Activated naive CD4-positive, alpha-beta T cell treated with anti-CD3 and anti-CD28 coated beads, Interleukin-2, amount 50 U/mL, for 72 hours (primary cell): ENCODE results near the gene MYMK. TPM values are rescaled to one million over a fixed set of nuclear protein-coding genes. Genes with fewer than 3 reads are reported as not detected.

Experiments
- ATAC-seq, 2 donors: fragments of 150-1000 bp; cut with Tn5 transposase; 2 replicates each; pipeline ENCODE4 v1.10.0; 2021; ENCODE audit warnings: mild to moderate bottlenecking in 2 of 2, moderate library complexity in 2 of 2
- DNase-seq, 2 donors: peaks; one replicate each; pipeline ENCODE4 v3.0.0; 2021 to 2022; ENCODE audit warnings: low spot score in 2 of 2
- H3K27ac Mint-ChIP-seq, 2 donors: one replicate each; pipeline ENCODE4 v1.8.0; 2022; ENCODE audit warnings: mild to moderate bottlenecking in 2 of 2, mixed read lengths in 2 of 2
- H3K36me3 Mint-ChIP-seq, 2 donors: one replicate each; pipeline ENCODE4 v1.8.0; 2022; ENCODE audit warnings: mixed read lengths in 2 of 2
- H3K9me3 Mint-ChIP-seq, 2 donors: one replicate each; pipeline ENCODE4 v1.8.0; 2022; ENCODE audit warnings: mixed read lengths in 2 of 2
- total RNA-seq, 2 donors: library from RNA; stranded (reverse); gene quantifications; one replicate each; pipeline ENCODE4 v1.2.3, GENCODE V29; 2022

The MYMK gene
- total RNA-seq, 2 donors from 2014 or later = not detected

DNA sequence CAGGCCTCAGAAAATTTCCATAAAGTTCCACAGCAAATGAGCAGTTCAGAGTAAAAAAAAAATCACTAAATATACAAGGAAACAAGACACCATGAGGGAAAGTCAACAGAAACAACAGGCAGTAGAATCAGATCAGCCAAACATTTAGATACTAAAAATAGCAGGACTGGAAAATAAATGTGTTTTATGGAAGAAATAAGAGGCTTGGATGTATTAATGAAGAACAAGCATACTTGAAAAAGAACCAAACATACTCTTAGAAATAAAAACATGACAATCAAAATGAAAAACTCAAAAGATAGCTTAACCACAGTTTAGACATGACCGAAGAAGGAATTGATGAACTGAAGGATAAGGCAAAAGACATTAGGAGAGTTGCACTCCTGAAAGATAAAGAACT lies 22.6 kb downstream of the MYMK start:
- Mint-ChIP-seq H3K9me3 (peaks cover 7 to 16% of the 10 kb centered on the region in 2 donors), H3K36me3 (peaks cover 16 to 19% of the 10 kb centered on the region in 2 donors), H3K27ac (no peak overlapping the region)
- ATAC-seq (no peak), DNase-seq (no peak)

- DNase-seq (no peak), ATAC-seq (no peak)
- Mint-ChIP-seq H3K27ac (no peak overlapping the region), H3K36me3 (peaks cover 16 to 19% of the 10 kb centered on the region in 2 donors), H3K9me3 (peaks cover 7 to 16% of the 10 kb centered on the region in 2 donors)
Measured at GRCh38 chr9:133499892-133500270, 24.9 kb downstream of the MYMK start.

DNA sequence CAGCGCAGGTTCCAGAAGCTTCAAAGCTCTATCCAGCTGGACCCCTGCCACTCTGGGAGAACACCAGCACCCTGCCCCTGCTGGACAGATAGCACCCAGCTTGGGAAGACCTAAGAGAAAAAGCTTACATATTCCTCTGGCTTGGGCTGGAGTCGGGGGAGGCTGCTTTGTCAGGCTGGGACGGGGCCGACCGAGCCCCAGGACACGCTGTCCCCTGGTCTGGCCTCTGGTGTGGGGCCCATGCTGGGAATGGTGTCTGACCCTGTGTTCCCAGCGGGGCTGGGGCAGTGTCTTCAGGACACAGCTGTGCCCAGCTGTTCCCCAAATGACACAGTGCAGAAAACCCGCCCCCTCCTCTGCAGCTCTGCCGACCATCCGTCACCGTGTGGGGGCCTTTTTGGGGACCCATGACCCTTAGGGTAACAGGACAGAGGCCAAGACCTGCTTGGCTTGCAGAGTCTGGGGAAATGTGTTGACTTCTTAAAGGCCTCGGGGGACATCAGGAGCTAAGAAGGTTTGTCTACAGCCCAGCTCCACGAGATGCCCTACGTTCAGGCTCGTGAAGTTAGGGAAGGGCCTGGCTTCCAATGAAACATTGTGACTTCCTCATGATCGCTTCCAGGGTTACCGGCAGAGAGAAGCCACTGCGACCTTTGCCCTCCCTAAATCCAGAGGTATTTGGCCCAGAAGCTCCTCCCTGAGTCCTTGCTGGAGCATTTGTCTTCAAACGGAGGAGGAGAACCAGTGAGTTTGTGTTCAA lies 25.4 kb downstream of the MYMK start:
- DNase-seq (no peak), ATAC-seq (no peak)
- Mint-ChIP-seq H3K27ac (no peak overlapping the region), H3K9me3 (peaks cover 7 to 16% of the 10 kb centered on the region in 2 donors), H3K36me3 (peaks cover 16 to 19% of the 10 kb centered on the region in 2 donors)

DNA sequence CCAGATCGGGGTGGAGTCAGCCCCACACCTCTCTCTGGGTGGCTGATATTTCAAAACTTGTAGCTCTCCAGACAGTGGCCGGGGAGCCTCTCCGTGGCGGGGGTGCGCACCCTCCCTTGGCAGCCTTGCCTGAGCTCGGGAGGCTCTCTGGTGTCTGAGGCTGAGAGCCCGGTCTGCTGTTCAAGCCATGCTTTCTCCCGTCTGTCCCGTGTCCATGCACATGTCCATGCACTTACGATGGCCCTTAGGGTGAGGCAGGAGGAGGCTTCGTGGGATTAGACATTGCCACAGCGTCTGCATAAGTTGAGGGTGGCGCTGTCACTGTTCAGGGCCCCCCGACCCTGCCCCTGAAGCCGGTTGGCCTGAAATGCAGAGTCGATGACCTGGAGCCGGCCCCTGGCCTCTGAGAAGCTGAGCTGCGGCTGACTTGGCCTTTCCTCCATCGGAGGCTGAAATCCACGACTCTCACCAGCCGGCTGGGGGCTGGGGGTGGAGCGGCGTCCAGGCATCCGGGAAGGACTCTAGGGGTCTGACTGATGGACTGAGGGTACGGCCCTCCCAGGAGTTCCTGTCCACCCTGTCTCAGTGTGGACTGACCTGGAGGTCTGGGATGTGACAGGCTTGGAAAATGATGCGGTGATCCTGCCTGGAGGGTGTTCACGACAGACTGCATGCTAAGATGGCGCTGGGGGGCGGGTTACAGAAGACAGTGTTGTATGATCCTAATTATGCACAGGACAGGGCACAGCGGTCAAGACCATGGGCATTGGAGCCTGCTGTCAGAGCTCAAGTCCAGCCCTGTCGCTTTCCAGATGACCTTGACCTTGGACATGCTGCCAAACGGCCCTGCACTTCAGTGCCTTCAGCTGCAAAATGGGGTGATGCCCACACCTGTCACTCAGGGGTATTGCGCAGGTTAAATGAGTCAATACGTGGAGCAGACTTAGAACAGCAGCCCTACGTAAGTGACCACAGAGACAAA lies 27.6 kb downstream of the MYMK start:
- Mint-ChIP-seq H3K9me3 (peaks cover 3 to 10% of the 10 kb centered on the region in 2 donors), H3K36me3 (peaks cover 12 to 14% of the 10 kb centered on the region in 2 donors), H3K27ac (no peak overlapping the region)
- ATAC-seq (no peak), DNase-seq (no peak)

DNA sequence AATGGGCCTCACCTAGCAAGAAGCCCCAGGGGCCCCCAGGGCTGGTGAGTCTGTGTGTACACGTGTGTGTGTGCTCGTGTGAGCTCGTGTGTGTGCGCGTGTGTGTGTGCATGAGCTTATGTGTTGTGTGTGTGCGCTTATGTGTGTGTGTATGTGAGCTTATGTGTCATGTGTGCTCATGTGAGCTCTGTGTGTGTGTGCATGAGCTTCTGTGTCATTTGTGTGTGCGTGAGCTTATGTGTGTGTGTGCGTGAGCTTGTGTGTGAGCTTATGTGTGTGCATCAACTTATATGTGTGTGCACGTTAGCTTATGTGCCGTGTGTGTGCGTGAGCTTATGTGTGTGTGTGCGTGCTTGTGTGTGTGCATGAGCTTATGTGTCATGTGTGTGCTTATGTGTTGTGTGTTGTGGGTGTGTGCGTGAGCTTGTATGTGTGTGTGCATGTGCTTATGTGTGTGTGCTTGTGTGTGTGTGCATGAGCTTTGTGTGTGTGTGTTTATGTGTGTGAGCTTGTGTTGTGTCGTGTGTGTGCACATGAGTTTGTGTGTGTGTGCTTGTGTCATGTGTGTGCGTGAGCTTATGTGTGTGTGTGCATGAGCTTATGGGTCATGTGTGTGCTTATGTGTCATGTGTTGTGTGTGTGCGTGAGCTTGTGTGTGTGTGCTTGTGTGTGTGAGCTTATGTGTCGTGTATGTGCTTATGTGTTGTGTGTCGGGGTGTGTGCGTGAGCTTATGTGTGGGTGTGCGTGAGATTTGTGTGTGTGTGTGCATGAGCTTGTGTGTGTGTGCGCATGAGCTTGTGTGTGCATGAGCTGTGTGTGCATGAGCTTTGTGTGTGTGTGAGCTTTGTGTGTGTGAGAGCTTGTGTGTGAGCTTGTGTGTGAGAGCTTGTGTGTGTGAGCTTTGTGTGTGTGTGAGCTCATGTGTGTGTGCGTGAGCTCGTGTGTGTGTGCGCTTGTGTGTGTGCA lies 29.1 kb downstream of the MYMK start:
- H3K27ac Mint-ChIP-seq = no peak overlapping the region
- no peaks in the 10 kb centered on the region for H3K9me3 Mint-ChIP-seq
- no peak for DNase-seq
- no peak for ATAC-seq
- no peaks in the 10 kb centered on the region for H3K36me3 Mint-ChIP-seq

DNA sequence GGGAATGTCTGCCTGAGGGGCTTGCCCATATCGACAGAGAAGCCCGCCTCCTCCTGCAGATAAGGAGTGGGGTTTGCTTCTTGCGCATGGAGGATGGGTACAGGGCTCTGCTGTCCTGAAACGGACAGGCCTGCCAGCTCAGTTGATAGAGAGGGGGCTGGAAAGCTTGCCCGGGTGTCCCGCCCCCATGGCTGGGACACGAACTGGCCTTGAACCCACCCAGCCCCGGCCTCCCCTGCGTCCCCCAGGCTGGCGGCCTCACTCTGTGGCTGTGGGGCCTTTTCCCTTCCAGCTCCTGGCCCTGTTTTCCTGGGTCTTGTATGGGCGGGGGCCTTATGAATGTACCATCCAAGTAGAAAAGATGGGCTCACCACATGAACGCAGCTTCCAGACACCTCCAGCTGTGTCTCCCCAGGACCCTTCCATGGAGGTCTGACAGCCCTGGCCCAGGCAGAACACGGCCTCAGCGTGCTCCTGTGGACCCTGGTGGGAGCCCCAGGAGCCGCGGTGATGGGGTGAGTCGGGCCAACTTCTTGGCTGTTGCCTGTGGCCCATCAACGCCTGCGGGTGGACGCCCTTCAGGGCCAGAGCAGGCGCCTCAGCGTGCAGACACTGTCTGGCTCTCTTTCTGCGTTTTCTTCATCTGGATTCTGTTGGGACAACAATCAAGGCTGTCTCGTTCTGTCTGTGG lies 30.0 kb downstream of the MYMK start:
- H3K36me3 Mint-ChIP-seq = no peaks in the 10 kb centered on the region
- no peak for DNase-seq
- no peak for ATAC-seq
- H3K27ac Mint-ChIP-seq = no peak overlapping the region
- H3K9me3 Mint-ChIP-seq = no peaks in the 10 kb centered on the region

DNA sequence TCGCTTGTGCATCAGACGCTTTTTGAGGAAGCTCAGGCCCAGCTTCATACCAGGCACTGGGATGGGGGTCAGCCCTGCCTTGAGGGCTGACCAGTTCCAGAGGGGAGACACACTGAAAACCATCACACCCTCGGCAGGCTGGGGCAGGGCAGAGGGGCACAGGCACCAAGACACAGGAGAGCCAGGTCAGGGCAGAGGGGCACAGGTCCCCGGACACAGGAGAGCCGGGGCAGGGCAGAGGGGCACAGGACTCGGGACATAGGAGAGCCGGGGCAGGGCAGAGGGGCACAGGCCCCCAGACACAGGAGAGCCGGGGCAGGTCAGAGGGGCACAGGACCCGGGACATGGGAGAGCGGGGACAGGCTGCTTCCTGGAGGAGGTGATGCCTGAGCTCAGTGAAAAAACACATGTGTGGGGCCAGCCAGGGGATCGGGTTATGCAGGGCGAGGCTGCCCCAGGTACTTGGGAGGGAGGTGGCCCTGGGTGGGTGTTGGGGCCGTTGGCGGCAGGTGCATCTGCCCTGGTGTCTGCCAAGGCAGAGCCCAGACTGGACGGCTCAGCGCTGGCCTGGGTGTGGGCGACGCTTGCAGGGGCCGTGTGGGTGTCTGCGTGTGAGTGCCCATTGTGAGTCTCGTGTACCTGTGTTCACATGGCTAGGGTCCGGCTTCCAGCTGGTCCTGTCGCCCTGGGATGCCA lies 30.8 kb downstream of the MYMK start:
- ATAC-seq (no peak), DNase-seq (no peak)
- H3K9me3 Mint-ChIP-seq = no peaks in the 10 kb centered on the region
- H3K27ac Mint-ChIP-seq = peak overlapping the region in 1 of 2 donors; percentile 29
- no peaks in the 10 kb centered on the region for H3K36me3 Mint-ChIP-seq

GRCh38 chr9:133493428-133493827 lies 31.3 kb downstream of the MYMK start:
- H3K36me3 Mint-ChIP-seq = no peaks in the 10 kb centered on the region
- H3K27ac Mint-ChIP-seq = peak overlapping the region in 1 of 2 donors; percentile 29
- ATAC-seq = no peak
- no peak for DNase-seq
- no peaks in the 10 kb centered on the region for H3K9me3 Mint-ChIP-seq

GRCh38 chr9:133492061-133493021 lies 32.4 kb downstream of the MYMK start:
- Mint-ChIP-seq H3K36me3 (no peaks in the 10 kb centered on the region), H3K27ac (peak overlapping the region in 1 of 2 donors; percentile 17), H3K9me3 (no peaks in the 10 kb centered on the region)
- DNase-seq (no peak), ATAC-seq (no peak)

- no peak for ATAC-seq
- no peaks in the 10 kb centered on the region for H3K9me3 Mint-ChIP-seq
Measured at GRCh38 chr9:133491656-133491925, 33.2 kb downstream of the MYMK start.

GRCh38 chr9:133490865-133491655 lies 33.7 kb downstream of the MYMK start:
- DNase-seq (no peak), ATAC-seq (no peak)
- Mint-ChIP-seq H3K27ac (no peak overlapping the region), H3K9me3 (no peaks in the 10 kb centered on the region), H3K36me3 (no peaks in the 10 kb centered on the region)

More at GRCh38 chr9:133491656-133491925, 33.2 kb downstream of the MYMK start:
- Mint-ChIP-seq H3K36me3 (no peaks in the 10 kb centered on the region), H3K27ac (no peak overlapping the region)
- no peak for DNase-seq

DNA sequence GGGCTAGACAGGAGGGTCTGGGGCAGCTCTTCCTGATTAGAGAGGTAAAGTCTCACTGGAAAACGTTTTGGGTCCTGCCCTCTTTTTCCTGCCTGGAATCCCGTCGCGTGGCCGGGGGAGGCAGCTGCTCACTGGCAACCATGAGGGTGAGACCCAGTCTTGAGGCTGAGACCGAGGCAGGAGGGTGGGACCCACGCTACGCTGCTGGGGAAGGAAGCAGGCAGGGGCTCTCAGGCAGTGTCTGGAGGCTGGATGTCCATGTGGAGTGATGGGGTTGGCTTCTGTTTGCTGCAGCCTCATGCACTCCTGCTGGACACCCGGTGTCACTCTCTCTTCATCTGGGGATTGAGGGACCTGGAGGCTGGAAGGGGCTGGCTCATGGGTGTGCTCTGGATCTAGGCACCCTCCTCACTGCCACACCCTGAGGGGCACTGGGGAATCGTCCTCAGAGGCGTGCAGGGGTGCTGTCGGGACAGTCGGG lies 34.5 kb downstream of the MYMK start:
- no peaks in the 10 kb centered on the region for H3K36me3 Mint-ChIP-seq
- DNase-seq (no peak), ATAC-seq (no peak)
- no peaks in the 10 kb centered on the region for H3K9me3 Mint-ChIP-seq
- no peak overlapping the region for H3K27ac Mint-ChIP-seq

GRCh38 chr9:133489253-133490190 lies 35.2 kb downstream of the MYMK start:
- DNase-seq (no peak), ATAC-seq (no peak)
- H3K9me3 Mint-ChIP-seq = no peaks in the 10 kb centered on the region
- no peak overlapping the region for H3K27ac Mint-ChIP-seq
- no peaks in the 10 kb centered on the region for H3K36me3 Mint-ChIP-seq
